ENCODE data around the gene CLRN2.
A peak's percentile ranks its signal among the peaks of the same experiment; 100 is the strongest.
"Not testable (repeated sequence)": the region's sequence is repeated elsewhere in the genome, so short reads cannot be mapped to it uniquely, and the experiment has no call there.

CLRN2 gene

GRCh38 chr4:17502756-17503155 is 12.2 kb upstream of the CLRN2 start:
- no peak for DNase-seq (ENCODE audit: low read depth in 3 of 3, low spot score in 1 of 3)

- no peak for DNase-seq (ENCODE audit: low read depth in 3 of 3, low spot score in 1 of 3)
Measured at GRCh38 chr4:17504081-17504480, 10.9 kb upstream of the CLRN2 start.

GRCh38 chr4:17510582-17510981 is 4.4 kb upstream of the CLRN2 start:
- no peak for DNase-seq (ENCODE audit: low read depth in 3 of 3, low spot score in 1 of 3)

- DNase-seq (ENCODE audit: low read depth in 3 of 3, low spot score in 1 of 3) = no peak
Measured at GRCh38 chr4:17511051-17511450, 3.9 kb upstream of the CLRN2 start.

GRCh38 chr4:17511509-17511949 is 3.4 kb upstream of the CLRN2 start:
- peak; percentile 5 to 42 (median 6) for DNase-seq (ENCODE audit: low read depth in 3 of 3, low spot score in 1 of 3)

- DNase-seq (ENCODE audit: low read depth in 3 of 3, low spot score in 1 of 3) = peak; percentile 12 to 67 (median 48)
Measured at GRCh38 chr4:17511950-17512795, 2.8 kb upstream of the CLRN2 start, which contains the start of gene QDPR. QDPR (minus strand) TSS chr4:17512090; CDS start chr4:17512054, 36 bp downstream.

GRCh38 chr4:17512973-17513665 is 1.8 kb upstream of the CLRN2 start:
- no peak for DNase-seq (ENCODE audit: low read depth in 3 of 3, low spot score in 1 of 3)

GRCh38 chr4:17515445-17516407 is 761 bp downstream of the CLRN2 start:
- no peak for DNase-seq (ENCODE audit: low read depth in 3 of 3, low spot score in 1 of 3)

- no peak for DNase-seq (ENCODE audit: low read depth in 3 of 3, low spot score in 1 of 3)
Measured at GRCh38 chr4:17516980-17517379, 2.0 kb downstream of the CLRN2 start.

GRCh38 chr4:17517664-17518063 is 2.7 kb downstream of the CLRN2 start:
- no peak for DNase-seq (ENCODE audit: low read depth in 3 of 3, low spot score in 1 of 3)

GRCh38 chr4:17521595-17521994 is 6.6 kb downstream of the CLRN2 start:
- no peak for DNase-seq (ENCODE audit: low read depth in 3 of 3, low spot score in 1 of 3)

GRCh38 chr4:17523662-17524061 is 8.7 kb downstream of the CLRN2 start:
- no peak for DNase-seq (ENCODE audit: low read depth in 3 of 3, low spot score in 1 of 3)

GRCh38 chr4:17526695-17527477 is 11.9 kb downstream of the CLRN2 start:
- DNase-seq (ENCODE audit: low read depth in 3 of 3, low spot score in 1 of 3) = no peak

- DNase-seq (ENCODE audit: low read depth in 3 of 3, low spot score in 1 of 3) = no peak
Measured at GRCh38 chr4:17528551-17529165, 13.7 kb downstream of the CLRN2 start.

GRCh38 chr4:17531538-17532285 is 16.7 kb downstream of the CLRN2 start:
- DNase-seq (ENCODE audit: low read depth in 3 of 3, low spot score in 1 of 3) = no peak

- DNase-seq (ENCODE audit: low read depth in 3 of 3, low spot score in 1 of 3) = no peak
Measured at GRCh38 chr4:17534705-17535104, 19.7 kb downstream of the CLRN2 start.

- no peak for DNase-seq (ENCODE audit: low read depth in 3 of 3, low spot score in 1 of 3)
Measured at GRCh38 chr4:17535242-17535641, 20.3 kb downstream of the CLRN2 start.

- DNase-seq (ENCODE audit: low read depth in 3 of 3, low spot score in 1 of 3) = no peak
Measured at GRCh38 chr4:17535906-17536305, 20.9 kb downstream of the CLRN2 start.

- DNase-seq (ENCODE audit: low read depth in 3 of 3, low spot score in 1 of 3) = not testable (repeated sequence)
Measured at GRCh38 chr4:17537060-17537459, 22.1 kb downstream of the CLRN2 start.

Measured in stimulated activated CD4-positive, alpha-beta T cell treated with anti-CD3 and anti-CD28 coated beads, TNF-alpha, amount 100 ng/mL, for 1 hour (primary cell).